ENCODE data around the gene BLID. TPM values are rescaled to one million over a fixed set of nuclear protein-coding genes. Genes with fewer than 3 reads are reported as not detected.

Gene BLID
- total and polyA plus RNA-seq, 2 of the 8 experiments (the other 6 are each of a cell fraction or from before 2014, with no cell fraction given) = not detected

GRCh38 chr11:122122179-122122578 lies 6.2 kb upstream of the BLID start (continued):
- TF ChIP-seq RXRA (IDR thresholded peaks at IDR 0.05; ENCODE audit: insufficient read depth, low read depth, low read length) (no peak), RNF2 (IDR thresholded peaks at IDR 0.05; ENCODE audit: borderline replicate concordance, low read depth, low read length, missing control alignments, poor library complexity, severe bottlenecking) (no peak)
